Stimulated activated CD8-positive, alpha-beta memory T cell treated with anti-CD3 and anti-CD28 coated beads, Interleukin-15, amount 100 ng/mL, for 48 hours (primary cell): Measurements from ENCODE around the gene SORBS1.

ENCODE experiments used
- DNase-seq, 2 donors: peaks; one replicate each; pipeline ENCODE4 v3.0.0-alpha.2; 2020; ENCODE audit warnings: low read depth in 2 of 2

SORBS1 gene

DNA sequence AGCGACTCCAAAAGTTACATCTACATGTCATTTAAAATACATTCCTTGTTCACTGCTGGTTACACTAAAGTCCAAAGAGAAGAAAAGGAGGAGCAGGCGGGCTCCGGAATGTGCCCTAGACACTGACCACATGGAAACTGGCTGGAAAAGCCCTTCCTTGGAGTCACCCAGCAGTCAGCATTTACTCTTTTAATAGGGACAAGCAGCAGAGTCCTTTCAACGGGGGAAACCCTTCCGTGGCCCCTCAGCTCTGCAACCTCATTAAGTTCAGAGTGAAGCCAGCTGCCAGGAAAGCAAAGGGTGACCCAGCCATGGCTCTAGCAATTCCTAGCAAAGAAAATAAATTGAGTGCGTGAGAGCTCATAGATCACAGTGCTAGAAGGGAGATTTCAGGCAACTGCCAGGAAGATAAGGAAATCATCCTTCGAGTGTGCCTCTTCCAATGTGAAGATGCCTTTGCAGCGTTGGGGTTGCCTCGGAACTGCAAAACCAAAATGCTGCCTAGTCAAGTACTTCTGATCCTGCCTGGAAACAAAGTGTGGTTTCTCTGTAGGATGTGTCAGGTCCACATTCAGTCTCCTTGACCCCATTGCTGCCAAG is 101.6 kb downstream of the SORBS1 start:
- no peak for DNase-seq

DNA sequence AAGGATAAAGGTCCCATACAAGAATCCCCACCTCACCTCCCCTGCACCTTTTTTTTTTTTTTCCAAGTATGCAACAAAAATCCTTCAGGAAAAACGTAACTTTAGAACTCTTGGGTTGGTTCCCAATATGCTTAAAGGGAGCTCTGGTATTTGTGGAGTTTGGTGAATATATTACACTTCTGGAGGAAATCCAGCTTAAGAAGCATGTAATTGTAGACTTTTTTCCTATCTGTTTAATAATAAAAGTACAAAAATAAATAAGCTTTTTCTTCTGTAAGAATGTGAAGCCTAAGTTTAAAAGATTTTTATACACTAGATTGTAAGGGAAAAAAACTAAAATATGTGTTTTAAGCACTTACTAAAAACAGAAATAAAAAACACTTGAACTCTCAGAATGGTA is 102.3 kb downstream of the SORBS1 start:
- DNase-seq = no peak

- no peak for DNase-seq
These were observed 103.2 kb downstream of the SORBS1 start for GRCh38 chr10:95458014-95458413.

GRCh38 chr10:95457319-95457886 is 103.8 kb downstream of the SORBS1 start:
- no peak for DNase-seq

GRCh38 chr10:95456516-95456915 is 104.7 kb downstream of the SORBS1 start:
- DNase-seq = no peak

DNA sequence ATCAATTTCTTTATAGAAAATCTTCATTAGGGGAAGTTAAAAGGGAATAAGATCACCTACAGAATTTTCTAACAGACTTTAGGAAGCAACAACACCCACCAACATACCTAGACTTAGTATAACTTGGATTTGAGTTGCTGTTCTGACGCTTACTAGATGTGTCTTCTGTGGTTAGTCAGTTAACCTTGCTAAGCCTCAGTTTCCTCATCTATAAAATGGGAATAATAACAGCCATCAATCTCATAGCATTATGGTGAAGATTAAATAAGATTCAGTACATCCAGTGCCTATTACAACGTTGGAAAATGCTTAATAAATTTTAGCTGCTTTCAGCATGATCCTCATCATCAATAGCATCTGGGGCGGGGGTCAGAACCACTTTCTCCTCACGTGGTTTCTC is 106.2 kb downstream of the SORBS1 start:
- no peak for DNase-seq

DNA sequence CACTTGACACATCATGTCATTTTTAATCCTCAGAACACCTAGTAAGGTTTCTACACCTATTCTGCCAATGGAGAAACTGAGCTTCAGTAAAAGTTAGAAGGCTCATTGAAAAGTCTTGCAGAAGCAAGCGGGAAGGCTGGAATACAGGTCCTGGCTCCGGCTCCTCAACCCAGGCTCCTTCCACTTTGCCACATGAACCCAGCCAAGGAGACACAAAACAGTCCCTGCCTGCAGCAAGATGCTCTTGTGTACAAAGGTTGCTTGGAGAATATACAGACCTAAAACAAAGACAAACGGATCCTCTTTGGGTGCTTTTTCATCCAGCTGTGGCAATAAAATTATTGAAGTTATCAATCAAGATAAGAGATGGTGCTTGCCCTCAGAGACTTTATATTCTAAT is 106.8 kb downstream of the SORBS1 start:
- DNase-seq = no peak

- no peak for DNase-seq
These were observed 109.3 kb downstream of the SORBS1 start for GRCh38 chr10:95451568-95452524.

GRCh38 chr10:95451150-95451549 is 110.0 kb downstream of the SORBS1 start:
- DNase-seq = no peak

- no peak for DNase-seq
These were observed 111.0 kb downstream of the SORBS1 start for GRCh38 chr10:95450188-95450587.

- no peak for DNase-seq
These were observed 113.5 kb downstream of the SORBS1 start for GRCh38 chr10:95447685-95448084.

DNA sequence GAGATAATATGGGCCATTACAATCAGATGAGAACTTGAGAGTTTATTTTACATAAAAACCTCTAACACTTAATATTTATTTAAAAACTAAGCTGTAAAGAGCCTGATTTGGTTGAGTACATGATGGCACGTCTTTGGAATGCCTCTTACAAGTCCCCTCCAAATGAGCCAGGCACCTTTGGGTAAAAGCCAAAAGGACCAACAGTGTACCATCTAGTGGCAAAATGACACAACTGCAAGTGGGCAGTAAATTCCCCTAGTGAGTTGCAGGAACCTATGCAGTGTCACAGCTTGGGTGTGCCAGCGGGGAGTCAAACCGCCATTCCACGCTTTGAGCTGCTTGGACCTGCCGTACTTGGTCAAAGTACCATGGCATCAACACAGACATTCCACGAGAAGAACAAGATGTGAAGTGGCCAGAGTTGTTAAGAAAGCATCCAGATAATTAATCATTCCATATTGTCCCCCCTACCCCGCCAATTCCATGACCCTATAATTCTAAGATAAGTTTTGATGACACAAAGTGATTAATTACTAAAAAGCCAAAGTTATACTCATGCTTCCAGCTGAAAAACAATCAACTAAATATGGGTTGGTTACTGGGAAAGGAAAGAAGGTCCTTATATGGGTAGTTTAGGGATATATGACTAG is 115.2 kb downstream of the SORBS1 start:
- peak in 1 of 2 donors; percentile 14 for DNase-seq

DNA sequence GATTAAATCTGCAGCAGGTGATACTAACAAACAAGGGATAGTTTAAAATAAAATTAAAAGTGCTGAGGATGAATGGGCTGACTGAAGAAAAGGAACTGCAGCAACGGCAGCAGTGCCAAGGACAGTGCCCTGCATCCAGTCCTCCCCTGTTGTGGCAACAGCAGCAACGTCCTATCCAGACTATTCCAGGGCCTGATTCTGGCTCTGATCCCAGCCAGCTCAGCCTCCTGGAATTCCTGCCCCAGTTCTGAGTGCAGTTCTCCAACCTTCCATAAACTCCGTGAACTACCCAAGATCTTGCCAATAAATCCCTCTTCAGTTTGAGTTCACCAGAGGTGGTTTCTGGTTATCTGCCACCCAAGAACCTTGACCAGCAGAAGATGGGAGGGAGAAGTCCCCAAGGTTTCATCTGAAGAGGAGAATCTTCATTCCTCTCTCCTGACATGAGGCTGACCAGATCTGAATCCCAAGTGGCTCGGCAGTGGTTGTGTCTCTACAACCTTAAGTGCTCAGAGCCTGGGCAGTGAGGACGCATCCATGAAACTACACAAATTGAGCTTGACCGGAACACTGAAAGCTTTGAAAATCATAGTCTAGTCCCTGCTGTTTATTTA is 115.8 kb downstream of the SORBS1 start:
- DNase-seq = no peak

- no peak for DNase-seq
These were observed 116.4 kb downstream of the SORBS1 start for GRCh38 chr10:95444792-95445191.

DNA sequence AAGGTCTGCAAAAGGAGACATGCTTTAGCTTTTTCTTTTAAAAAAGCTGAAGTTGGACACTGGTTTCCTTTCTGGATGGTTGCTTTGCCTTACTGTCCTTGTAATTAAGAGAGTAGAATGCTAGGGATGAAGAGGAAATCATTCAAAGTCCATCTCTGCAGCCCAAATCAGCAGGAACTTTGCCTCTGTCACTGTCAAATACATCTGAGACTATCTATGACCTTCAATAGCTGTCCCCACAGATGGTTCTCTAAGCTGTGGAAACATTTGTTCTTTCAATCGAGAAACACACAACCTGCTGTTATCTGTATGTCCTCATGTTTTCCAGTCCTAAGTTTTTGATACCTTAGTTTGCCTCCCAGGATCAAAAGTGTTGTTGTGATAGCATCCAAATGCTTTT is 117.5 kb downstream of the SORBS1 start:
- no peak for DNase-seq

- no peak for DNase-seq
These were observed 118.8 kb downstream of the SORBS1 start for GRCh38 chr10:95442341-95442740.

DNA sequence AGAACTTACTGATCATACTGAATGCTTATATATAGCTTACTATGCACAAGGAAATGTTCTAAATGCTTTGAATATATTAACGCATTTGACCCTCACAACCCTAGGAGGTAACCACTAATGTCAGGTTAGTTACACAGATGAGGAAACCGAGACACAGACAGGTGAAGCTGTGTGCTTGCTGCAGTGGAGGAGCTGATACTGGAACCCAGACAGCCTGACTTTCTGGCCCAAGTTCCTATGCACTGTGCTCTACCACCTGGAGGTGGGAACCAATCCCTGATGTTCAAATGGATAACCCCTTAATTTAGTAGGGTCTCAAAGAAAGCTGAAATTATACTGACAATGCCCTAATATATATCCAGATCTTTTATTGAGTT is 119.6 kb downstream of the SORBS1 start:
- DNase-seq = no peak

DNA sequence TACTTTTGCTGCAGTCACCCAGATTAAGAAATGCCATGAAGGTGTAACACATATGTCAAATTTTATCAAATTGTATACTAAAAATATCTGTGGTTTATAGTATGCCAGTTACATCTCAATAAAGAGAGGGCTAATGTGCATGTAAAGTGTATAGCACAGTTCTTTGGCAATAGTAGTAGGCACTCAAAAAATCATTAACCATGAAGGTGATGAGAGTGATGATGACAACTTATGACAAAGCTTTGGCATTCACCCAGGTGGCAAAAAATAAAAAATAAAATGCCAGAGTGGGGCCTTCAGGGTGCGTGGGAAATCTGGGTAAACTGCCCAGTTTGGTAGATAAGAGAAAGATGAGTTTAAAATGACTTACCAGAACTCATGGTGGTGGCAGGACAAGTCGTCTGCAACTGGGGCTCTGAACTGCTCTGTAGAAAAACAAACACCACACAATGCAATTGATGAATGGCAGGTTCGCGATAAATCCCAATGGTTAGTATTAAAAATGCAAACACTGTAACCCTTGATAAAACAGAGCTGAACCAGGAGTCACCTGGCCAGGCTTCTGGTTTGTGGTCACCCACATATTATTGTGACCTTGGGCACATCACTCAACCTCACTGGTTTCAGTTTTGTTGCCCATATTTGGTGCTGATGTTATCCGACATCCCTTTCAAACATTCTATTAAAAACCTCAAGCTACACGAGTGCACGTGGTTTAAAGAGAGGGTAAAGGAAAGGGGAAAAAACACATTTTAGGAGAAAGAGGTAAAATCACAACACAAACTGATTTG is 120.2 kb downstream of the SORBS1 start:
- no peak for DNase-seq

- no peak for DNase-seq
These were observed 121.0 kb downstream of the SORBS1 start for GRCh38 chr10:95440038-95440725.

DNA sequence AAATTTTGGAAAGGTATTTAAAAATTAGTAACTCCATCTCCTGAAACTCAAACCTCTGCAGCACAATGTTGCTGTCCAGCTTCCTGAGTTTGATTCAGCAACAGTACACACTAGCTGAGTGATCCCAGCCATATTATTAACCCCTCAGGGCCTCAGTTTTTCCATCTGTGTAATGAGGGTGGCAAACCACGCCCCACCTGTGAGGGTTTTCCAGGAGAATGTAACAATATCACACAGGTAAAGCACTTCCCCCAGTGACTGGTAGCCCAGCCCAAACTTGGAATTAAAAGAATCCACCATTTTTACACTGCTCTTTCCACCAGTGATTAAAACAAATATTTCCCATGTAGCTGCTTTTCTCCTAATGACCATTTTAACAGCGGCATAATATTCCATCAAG is 122.4 kb downstream of the SORBS1 start:
- no peak for DNase-seq

DNA sequence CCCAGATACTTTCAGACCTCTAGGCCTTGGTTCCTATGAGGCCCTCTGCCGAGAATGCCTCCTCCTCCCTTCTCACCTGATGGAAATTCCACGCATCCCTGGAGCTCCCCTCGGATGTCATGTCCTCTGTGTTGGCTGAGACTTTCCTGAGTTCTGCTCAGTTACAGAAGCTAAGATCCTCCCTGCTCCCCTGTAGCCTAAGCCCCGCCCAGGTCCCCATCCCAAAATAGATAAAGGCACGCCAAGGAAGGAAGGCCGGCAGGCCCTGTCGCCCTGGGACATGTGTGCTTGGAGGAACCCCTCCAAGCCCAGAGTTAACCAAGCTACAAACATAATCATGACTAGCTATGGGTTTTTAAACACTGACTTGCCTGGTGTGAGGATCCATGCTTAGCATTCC is 123.5 kb downstream of the SORBS1 start:
- no peak for DNase-seq
